Nephron progenitor cell (in vitro differentiated cells): Measurements from ENCODE around the gene RAPGEF5.
A peak's percentile ranks its signal among the peaks of the same experiment; 100 is the strongest.

Experiments used
- DNase-seq: peaks from one replicate; pipeline ENCODE4 v3.0.0; 2021
- H3K27ac Mint-ChIP-seq: 2 replicates; pipeline ENCODE4 v1.8.0; 2021; ENCODE audit warnings: mild to moderate bottlenecking, moderate library complexity, mixed read lengths
- H3K27me3 Mint-ChIP-seq: 2 replicates; pipeline ENCODE4 v1.8.0; 2021; ENCODE audit warnings: mild to moderate bottlenecking, low read depth, mixed read lengths; ENCODE audit not compliant: poor library complexity
- H3K36me3 Mint-ChIP-seq: 2 replicates; pipeline ENCODE4 v1.8.0; 2021; ENCODE audit warnings: low read depth, mixed read lengths
- H3K4me1 Mint-ChIP-seq: 2 replicates; pipeline ENCODE4 v1.8.0; 2021; ENCODE audit warnings: mixed read lengths
- H3K4me3 Mint-ChIP-seq: 2 replicates; pipeline ENCODE4 v1.8.0; 2021; ENCODE audit warnings: mild to moderate bottlenecking, moderate library complexity, mixed read lengths
- H3K9me3 Mint-ChIP-seq: 2 replicates; pipeline ENCODE4 v1.8.0; 2021; ENCODE audit warnings: mild to moderate bottlenecking, moderate library complexity, mixed read lengths
- CTCF ChIP-seq: fragments of 200-600 bp; sonication (generic); IDR thresholded peaks from 2 replicates; pipeline ENCODE4 v1.5.0; 2021; ENCODE audit warnings: antibody characterized with exemption

The RAPGEF5 gene

DNA sequence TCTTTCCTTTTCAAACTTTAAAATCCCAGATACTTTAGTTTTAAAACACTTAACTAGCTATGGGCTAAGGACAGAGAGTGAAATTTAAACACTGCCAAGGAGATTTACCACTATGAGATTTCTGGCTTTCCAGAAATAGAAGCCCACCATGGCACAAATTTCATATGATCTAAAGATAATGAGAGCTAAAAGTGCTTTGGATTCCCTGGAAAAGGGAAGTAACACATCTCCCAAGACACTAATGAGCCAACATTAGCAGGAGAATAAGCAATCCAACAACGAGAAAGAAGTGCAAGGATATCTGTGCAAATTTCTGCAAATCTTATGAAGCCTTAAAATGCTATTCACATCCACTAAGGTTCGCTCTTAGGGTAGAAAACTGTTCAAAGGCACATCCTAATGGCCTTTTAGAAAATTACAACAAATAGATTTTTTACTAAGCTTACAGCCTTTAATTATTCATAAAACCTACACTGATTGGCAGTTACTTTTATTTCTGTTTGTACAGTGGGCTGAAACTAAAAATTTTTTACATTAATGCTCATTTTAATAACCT is 100.3 kb downstream of the RAPGEF5 start:
- Mint-ChIP-seq H3K9me3 (no peaks in the 10 kb centered on the region), H3K4me1 (peaks cover 28% of the 10 kb centered on the region), H3K27me3 (peaks cover 7% of the 10 kb centered on the region), H3K36me3 (no peaks in the 10 kb centered on the region), H3K27ac (no peak overlapping the region), H3K4me3 (no peak overlapping the region)
- TF ChIP-seq CTCF, result no peak
- DNase-seq, result no peak

DNA sequence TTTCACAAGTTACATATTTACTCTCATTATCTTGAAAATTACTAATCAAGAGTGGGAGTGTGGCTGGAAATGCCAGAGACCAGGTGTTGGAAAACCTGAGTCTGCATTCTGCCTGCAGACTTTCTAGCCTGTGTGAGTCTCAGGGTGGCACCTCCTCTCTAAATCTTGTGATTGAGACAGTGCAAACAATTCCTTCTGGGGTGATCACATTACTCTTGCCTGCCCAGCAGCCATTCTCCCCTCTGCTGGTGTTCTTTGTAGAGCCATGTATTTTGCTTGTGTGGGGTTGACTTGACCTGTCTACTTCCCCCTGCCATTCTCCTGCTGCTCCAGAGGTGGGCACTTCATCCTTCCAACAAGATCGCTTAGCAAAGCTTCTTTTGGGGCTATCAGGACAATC is 101.1 kb downstream of the RAPGEF5 start:
- TF ChIP-seq CTCF, result no peak
- H3K9me3 Mint-ChIP-seq, result no peaks in the 10 kb centered on the region
- peaks cover 7% of the 10 kb centered on the region for H3K27me3 Mint-ChIP-seq
- peaks cover 30% of the 10 kb centered on the region for H3K4me1 Mint-ChIP-seq
- no peak overlapping the region for H3K4me3 Mint-ChIP-seq
- DNase-seq, result peak; percentile 15
- no peaks in the 10 kb centered on the region for H3K36me3 Mint-ChIP-seq
- H3K27ac Mint-ChIP-seq, result no peak overlapping the region

- DNase-seq, result no peak
- Mint-ChIP-seq H3K9me3 (no peaks in the 10 kb centered on the region), H3K27ac (no peak overlapping the region), H3K4me1 (peaks cover 30% of the 10 kb centered on the region), H3K4me3 (no peak overlapping the region), H3K27me3 (peaks cover 7% of the 10 kb centered on the region), H3K36me3 (no peaks in the 10 kb centered on the region)
- no peak for TF ChIP-seq CTCF
Observed at GRCh38 chr7:22255342-22255741, 101.6 kb downstream of the RAPGEF5 start.

DNA sequence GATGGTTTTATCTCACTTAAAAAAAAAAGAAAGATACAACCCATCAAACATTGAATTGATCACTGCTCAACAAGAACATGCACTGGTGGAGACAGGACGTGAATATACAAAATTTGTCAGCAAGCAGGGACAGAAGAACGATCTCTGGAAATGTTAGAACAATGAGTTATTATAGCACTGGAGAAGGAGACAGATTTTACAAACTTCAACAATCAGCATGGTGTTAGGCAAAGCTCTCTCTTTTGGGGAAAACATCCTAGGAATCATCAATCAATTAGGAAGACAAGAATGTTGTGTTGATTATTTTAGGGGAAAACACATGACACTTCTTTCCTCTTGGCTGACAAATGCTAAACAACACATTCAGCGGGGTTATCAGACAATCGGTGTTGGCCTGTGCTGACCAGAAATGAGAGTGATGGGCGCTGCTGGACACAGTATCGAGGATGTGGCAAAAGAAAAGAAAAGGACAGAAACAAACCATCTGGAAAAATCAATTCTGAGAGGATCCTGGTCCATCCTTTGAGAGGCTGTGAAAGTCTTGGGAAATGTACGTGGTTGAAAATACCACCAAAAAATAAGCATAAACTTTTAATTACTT is 103.9 kb downstream of the RAPGEF5 start:
- no peak overlapping the region for H3K27ac Mint-ChIP-seq
- H3K36me3 Mint-ChIP-seq, result no peaks in the 10 kb centered on the region
- no peak for DNase-seq
- no peaks in the 10 kb centered on the region for H3K9me3 Mint-ChIP-seq
- no peak overlapping the region for H3K4me3 Mint-ChIP-seq
- TF ChIP-seq CTCF, result no peak
- H3K4me1 Mint-ChIP-seq, result peaks cover 30% of the 10 kb centered on the region
- H3K27me3 Mint-ChIP-seq, result peaks cover 4% of the 10 kb centered on the region

GRCh38 chr7:22252016-22252415 is 104.9 kb downstream of the RAPGEF5 start:
- H3K27ac Mint-ChIP-seq, result peak overlapping the region; percentile 44

More at GRCh38 chr7:22252016-22252415, 104.9 kb downstream of the RAPGEF5 start:
- Mint-ChIP-seq H3K4me3 (no peak overlapping the region), H3K36me3 (peaks cover 5% of the 10 kb centered on the region), H3K4me1 (peaks cover 30% of the 10 kb centered on the region), H3K9me3 (peaks cover 8% of the 10 kb centered on the region), H3K27me3 (peaks cover 8% of the 10 kb centered on the region)
- no peak for DNase-seq
- no peak for TF ChIP-seq CTCF
